HEK293 (cell line): ENCODE results near the gene PCGF1.

Source experiments
- CTCF ChIA-PET: fragments of 350-600 bp; formaldehyde crosslinking; extraction: SDS; loops from one replicate; lab custom pipeline; 2021; ENCODE audit warnings: antibody characterized with exemption; lab: Yijun Ruan, JAX
- POLR2A ChIA-PET: fragments of 300-600 bp; formaldehyde crosslinking; extraction: SDS; loops from one replicate; lab custom pipeline; 2020; ENCODE audit warnings: antibody characterized with exemption, inconsistent platforms; lab: Yijun Ruan, JAX
- H3K27ac ChIP-seq: fragments of 200-500 bp; sonication (Bioruptor generic); 2 replicates; pipeline ENCODE4 v1.5.1; 2014; ENCODE audit warnings: low read depth, low read length, control low read depth, inconsistent platforms; ENCODE audit errors: extremely low read depth
- H3K36me3 ChIP-seq, 2 experiments: fragments of 200-500 bp in 1 of 2; sonication (Bioruptor generic) in 1 of 2; 1 replicate in 1 of 2; 2 replicates in 1 of 2; pipeline ENCODE4 v1.5.1; 2014 to 2017; ENCODE audit warnings: inconsistent platforms in 2 of 2, low read length in 2 of 2; ENCODE audit not compliant: control insufficient read depth in 2 of 2, insufficient read depth in 1 of 2
- H3K4me1 ChIP-seq: fragments of 200-500 bp; sonication (Bioruptor generic); 2 replicates; pipeline ENCODE4 v1.5.1; 2014; ENCODE audit warnings: mild to moderate bottlenecking, low read length, inconsistent platforms; ENCODE audit not compliant: control insufficient read depth, insufficient read depth
- H3K4me3 ChIP-seq: 2 replicates; pipeline ENCODE4 v1.5.1; 2011; ENCODE audit warnings: low read depth, mild to moderate bottlenecking, control low read depth, low read length, moderate library complexity
- H3K9me3 ChIP-seq: fragments of 200-500 bp; sonication (Bioruptor generic); 2 replicates; pipeline ENCODE4 v1.5.1; 2014; ENCODE audit warnings: low read depth, low read length, inconsistent platforms; ENCODE audit not compliant: control insufficient read depth, insufficient read depth
- SP3 ChIP-seq: fragments of 450-650 bp; formaldehyde crosslinking; IDR thresholded peaks from 2 replicates; pipeline ENCODE4 v1.5.1; 2016; ENCODE audit warnings: missing biosample characterization, missing genetic modification characterization
- TRIM28 ChIP-seq: IDR thresholded peaks from 2 replicates; pipeline ENCODE4 v1.6.1; 2011; ENCODE audit warnings: low read length, control low read depth, borderline replicate concordance
- WT1 ChIP-seq: fragments of 450-650 bp; formaldehyde crosslinking; IDR thresholded peaks from 2 replicates; pipeline ENCODE4 v1.5.1; 2016; ENCODE audit warnings: missing biosample characterization, missing genetic modification characterization
- ZBTB8A ChIP-seq: fragments of 450-650 bp; formaldehyde crosslinking; IDR thresholded peaks from 2 replicates; pipeline ENCODE4 v1.5.1; 2016; ENCODE audit warnings: missing biosample characterization, missing genetic modification characterization
- ZNF302 ChIP-seq: fragments of 450-650 bp; formaldehyde crosslinking; IDR thresholded peaks from 2 replicates; pipeline ENCODE4 v1.5.1; 2016; ENCODE audit warnings: missing biosample characterization, missing genetic modification characterization, low read depth
- ZNF335 ChIP-seq: fragments of 450-650 bp; formaldehyde crosslinking; conservative IDR thresholded peaks from 2 replicates; pipeline ENCODE4 v1.5.1; 2016; ENCODE audit warnings: missing biosample characterization, missing genetic modification characterization
- ZNF341 ChIP-seq: fragments of 450-650 bp; formaldehyde crosslinking; IDR thresholded peaks from 2 replicates; pipeline ENCODE4; 2016; ENCODE audit warnings: low read depth, missing biosample characterization, missing genetic modification characterization
- ZNF548 ChIP-seq: fragments of 450-650 bp; formaldehyde crosslinking; IDR thresholded peaks from 2 replicates; pipeline ENCODE4 v1.5.1; 2016; ENCODE audit warnings: missing biosample characterization, missing genetic modification characterization
- ZNF677 ChIP-seq: fragments of 450-650 bp; IDR thresholded peaks from 2 replicates; pipeline ENCODE4 v1.5.0; 2018; ENCODE audit warnings: missing biosample characterization, mild to moderate bottlenecking, missing genetic modification characterization, moderate library complexity
- ZNF776 ChIP-seq: fragments of 450-650 bp; formaldehyde crosslinking; IDR thresholded peaks from 2 replicates; pipeline ENCODE4 v1.5.0; 2017; ENCODE audit warnings: missing biosample characterization, missing genetic modification characterization, borderline replicate concordance
- ZNF785 ChIP-seq: fragments of 450-650 bp; formaldehyde crosslinking; IDR thresholded peaks from 2 replicates; pipeline ENCODE4 v1.5.1; 2016; ENCODE audit warnings: missing biosample characterization, missing genetic modification characterization
- ZXDB ChIP-seq: fragments of 450-650 bp; formaldehyde crosslinking; IDR thresholded peaks from 2 replicates; pipeline ENCODE4 v1.5.1; 2016; ENCODE audit warnings: missing biosample characterization, missing genetic modification characterization
- TF ChIP-seq, protein P1 (sequence below): fragments of 450-650 bp; formaldehyde crosslinking; IDR thresholded peaks from 2 replicates; pipeline ENCODE4 v1.5.1; 2016; ENCODE audit warnings: missing biosample characterization, missing genetic modification characterization, low read depth
- TF ChIP-seq, protein P2 (sequence below): fragments of 450-650 bp; formaldehyde crosslinking; IDR thresholded peaks from 2 replicates; pipeline ENCODE4 v1.5.1; 2016; ENCODE audit warnings: missing biosample characterization, missing genetic modification characterization
- TF ChIP-seq, protein P3 (sequence below): fragments of 450-650 bp; formaldehyde crosslinking; IDR thresholded peaks from 2 replicates; pipeline ENCODE4 v1.5.1; 2016; ENCODE audit warnings: missing biosample characterization, missing genetic modification characterization
- TF ChIP-seq, protein P4 (sequence below): fragments of 450-650 bp; formaldehyde crosslinking; IDR thresholded peaks from 2 replicates; pipeline ENCODE4 v1.5.1; 2016; ENCODE audit warnings: missing biosample characterization, missing genetic modification characterization
- TF ChIP-seq, protein P5 (sequence below): fragments of 450-650 bp; formaldehyde crosslinking; IDR thresholded peaks from 2 replicates; pipeline ENCODE4 v1.5.1; 2017; ENCODE audit warnings: missing biosample characterization, missing genetic modification characterization

The PCGF1 gene

DNA sequence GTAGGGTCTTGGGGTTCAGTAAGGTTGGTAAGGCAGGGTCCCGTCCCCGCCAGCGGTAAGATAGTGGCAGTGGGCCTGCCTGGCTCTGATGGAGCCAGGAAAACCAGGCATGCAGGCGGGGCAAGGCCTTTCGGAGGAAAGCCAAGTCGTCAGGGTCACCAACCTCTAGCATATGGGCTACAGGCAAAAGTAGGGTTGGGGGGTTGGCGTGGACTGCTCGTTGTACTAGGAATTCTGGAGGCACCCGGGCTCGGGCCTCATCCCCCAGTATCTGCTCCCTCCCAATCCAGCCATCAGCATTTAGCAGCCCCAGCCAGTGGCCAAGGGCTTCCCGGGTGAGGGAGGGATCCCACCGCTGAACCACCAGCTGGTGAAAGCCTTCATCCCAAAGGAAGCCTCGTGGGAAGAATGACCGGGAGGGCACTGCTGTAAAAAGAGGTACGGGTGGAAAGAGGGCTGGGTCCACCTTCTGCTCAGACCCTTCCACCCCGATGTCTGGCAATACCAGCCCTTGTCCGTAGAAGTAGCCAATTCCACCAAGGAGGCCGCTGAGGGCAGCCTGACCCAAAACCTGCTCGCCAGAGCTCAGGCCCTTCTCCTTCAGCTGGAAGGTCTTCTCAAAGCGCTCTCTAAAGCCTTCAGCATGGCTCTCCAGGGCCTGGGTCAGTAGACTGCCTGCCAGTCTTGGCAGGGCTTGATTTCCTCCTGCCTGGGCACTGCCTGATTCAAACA, 45.3 kb downstream of the PCGF1 start:
- no peaks in the 10 kb centered on the region for H3K4me1 ChIP-seq
- CTCF ChIA-PET: interaction anchor here (0.9 kb wide), 1 partner anchor 10 kb away, joined by 3 read pairs; the partner anchor contains the start of gene MRPL53
- TF ChIP-seq WT1 (no peak), ZBTB8A (tag by site-specific recombination) (no peak), ZNF785 (tag by site-specific recombination) (no peak), ZNF548 (no peak), ZNF677 (tag by site-specific recombination) (no peak), ZXDB (tag by site-specific recombination) (no peak), ZNF776 (tag by site-specific recombination) (no peak), SP3 (no peak), ZNF302 (tag by site-specific recombination) (no peak), ZNF341 (tag by site-specific recombination) (no peak), ZNF335 (tag by site-specific recombination) (no peak), TRIM28 (no peak)
- TF ChIP-seq, protein P1, sequence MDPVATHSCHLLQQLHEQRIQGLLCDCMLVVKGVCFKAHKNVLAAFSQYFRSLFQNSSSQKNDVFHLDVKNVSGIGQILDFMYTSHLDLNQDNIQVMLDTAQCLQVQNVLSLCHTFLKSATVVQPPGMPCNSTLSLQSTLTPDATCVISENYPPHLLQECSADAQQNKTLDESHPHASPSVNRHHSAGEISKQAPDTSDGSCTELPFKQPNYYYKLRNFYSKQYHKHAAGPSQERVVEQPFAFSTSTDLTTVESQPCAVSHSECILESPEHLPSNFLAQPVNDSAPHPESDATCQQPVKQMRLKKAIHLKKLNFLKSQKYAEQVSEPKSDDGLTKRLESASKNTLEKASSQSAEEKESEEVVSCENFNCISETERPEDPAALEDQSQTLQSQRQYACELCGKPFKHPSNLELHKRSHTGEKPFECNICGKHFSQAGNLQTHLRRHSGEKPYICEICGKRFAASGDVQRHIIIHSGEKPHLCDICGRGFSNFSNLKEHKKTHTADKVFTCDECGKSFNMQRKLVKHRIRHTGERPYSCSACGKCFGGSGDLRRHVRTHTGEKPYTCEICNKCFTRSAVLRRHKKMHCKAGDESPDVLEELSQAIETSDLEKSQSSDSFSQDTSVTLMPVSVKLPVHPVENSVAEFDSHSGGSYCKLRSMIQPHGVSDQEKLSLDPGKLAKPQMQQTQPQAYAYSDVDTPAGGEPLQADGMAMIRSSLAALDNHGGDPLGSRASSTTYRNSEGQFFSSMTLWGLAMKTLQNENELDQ (tag by site-specific recombination): no peak
- TF ChIP-seq, protein P2, sequence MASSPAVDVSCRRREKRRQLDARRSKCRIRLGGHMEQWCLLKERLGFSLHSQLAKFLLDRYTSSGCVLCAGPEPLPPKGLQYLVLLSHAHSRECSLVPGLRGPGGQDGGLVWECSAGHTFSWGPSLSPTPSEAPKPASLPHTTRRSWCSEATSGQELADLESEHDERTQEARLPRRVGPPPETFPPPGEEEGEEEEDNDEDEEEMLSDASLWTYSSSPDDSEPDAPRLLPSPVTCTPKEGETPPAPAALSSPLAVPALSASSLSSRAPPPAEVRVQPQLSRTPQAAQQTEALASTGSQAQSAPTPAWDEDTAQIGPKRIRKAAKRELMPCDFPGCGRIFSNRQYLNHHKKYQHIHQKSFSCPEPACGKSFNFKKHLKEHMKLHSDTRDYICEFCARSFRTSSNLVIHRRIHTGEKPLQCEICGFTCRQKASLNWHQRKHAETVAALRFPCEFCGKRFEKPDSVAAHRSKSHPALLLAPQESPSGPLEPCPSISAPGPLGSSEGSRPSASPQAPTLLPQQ (tag by site-specific recombination): no peak
- TF ChIP-seq, protein P3, sequence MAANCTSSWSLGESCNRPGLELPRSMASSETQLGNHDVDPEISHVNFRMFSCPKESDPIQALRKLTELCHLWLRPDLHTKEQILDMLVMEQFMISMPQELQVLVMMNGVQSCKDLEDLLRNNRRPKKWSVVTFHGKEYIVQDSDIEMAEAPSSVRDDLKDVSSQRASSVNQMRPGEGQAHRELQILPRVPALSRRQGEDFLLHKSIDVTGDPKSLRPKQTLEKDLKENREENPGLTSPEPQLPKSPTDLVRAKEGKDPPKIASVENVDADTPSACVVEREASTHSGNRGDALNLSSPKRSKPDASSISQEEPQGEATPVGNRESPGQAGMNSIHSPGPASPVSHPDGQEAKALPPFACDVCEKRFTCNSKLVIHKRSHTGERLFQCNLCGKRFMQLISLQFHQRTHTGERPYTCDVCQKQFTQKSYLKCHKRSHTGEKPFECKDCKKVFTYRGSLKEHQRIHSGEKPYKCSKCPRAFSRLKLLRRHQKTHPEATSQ (tag by site-specific recombination): no peak
- TF ChIP-seq, protein P4, sequence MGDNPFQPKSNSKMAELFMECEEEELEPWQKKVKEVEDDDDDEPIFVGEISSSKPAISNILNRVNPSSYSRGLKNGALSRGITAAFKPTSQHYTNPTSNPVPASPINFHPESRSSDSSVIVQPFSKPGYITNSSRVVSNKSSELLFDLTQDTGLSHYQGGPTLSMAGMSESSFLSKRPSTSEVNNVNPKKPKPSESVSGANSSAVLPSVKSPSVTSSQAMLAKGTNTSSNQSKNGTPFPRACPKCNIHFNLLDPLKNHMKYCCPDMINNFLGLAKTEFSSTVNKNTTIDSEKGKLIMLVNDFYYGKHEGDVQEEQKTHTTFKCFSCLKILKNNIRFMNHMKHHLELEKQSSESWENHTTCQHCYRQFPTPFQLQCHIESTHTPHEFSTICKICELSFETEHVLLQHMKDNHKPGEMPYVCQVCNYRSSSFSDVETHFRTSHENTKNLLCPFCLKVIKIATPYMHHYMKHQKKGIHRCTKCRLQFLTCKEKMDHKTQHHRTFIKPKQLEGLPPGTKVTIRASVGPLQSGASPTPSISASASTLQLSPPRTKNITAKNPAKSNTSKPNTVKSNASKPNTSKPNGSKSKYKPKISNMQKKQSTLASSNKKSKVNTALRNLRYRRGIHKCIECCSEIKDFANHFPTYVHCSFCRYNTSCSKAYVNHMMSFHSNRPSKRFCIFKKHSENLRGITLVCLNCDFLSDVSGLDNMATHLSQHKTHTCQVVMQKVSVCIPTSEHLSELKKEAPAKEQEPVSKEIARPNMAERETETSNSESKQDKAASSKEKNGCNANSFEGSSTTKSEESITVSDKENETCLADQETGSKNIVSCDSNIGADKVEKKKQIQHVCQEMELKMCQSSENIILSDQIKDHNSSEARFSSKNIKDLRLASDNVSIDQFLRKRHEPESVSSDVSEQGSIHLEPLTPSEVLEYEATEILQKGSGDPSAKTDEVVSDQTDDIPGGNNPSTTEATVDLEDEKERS: no peak
- TF ChIP-seq, protein P5, sequence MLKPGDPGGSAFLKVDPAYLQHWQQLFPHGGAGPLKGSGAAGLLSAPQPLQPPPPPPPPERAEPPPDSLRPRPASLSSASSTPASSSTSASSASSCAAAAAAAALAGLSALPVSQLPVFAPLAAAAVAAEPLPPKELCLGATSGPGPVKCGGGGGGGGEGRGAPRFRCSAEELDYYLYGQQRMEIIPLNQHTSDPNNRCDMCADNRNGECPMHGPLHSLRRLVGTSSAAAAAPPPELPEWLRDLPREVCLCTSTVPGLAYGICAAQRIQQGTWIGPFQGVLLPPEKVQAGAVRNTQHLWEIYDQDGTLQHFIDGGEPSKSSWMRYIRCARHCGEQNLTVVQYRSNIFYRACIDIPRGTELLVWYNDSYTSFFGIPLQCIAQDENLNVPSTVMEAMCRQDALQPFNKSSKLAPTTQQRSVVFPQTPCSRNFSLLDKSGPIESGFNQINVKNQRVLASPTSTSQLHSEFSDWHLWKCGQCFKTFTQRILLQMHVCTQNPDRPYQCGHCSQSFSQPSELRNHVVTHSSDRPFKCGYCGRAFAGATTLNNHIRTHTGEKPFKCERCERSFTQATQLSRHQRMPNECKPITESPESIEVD (tag by site-specific recombination): no peak
- no peak overlapping the region for H3K4me3 ChIP-seq
- peaks cover 0 to 31% of the 10 kb centered on the region in 2 experiments; a peak in 1 of 3 replicates for H3K36me3 ChIP-seq
- no peak overlapping the region for H3K27ac ChIP-seq
- no peaks in the 10 kb centered on the region for H3K9me3 ChIP-seq
- POLR2A ChIA-PET: interaction anchor here (0.8 to 2.2 kb wide), 3 partner anchors 10 to 71 kb away, joined by 3 to 13 read pairs (median 4); partner anchors contain the start of genes CCDC142 and MRPL53
